Upper lobe of right lung (tissue), 1 donor: ENCODE results near the gene MEP1B. TPM values are rescaled to one million over a fixed set of nuclear protein-coding genes. Genes with fewer than 3 reads are reported as not detected.
"Not testable (repeated sequence)": the region's sequence is repeated elsewhere in the genome, so short reads cannot be mapped to it uniquely, and the experiment has no call there.

Experiments
- ATAC-seq: fragments of 200-7000 bp; cut with Tn5 transposase; one replicate; pipeline ENCODE4 v1.9.1; 2020; ENCODE audit warnings: mild to moderate bottlenecking, moderate library complexity
- DNase-seq: peaks from one replicate; pipeline ENCODE4 v3.0.0-alpha.2; 2020
- H3K27ac ChIP-seq: fragments of 200-600 bp; one replicate; pipeline ENCODE4 v1.8.0; 2022
- H3K27me3 ChIP-seq: fragments of 200-600 bp; one replicate; pipeline ENCODE4 v1.8.0; 2022; ENCODE audit warnings: mild to moderate bottlenecking
- H3K36me3 ChIP-seq: fragments of 200-600 bp; one replicate; pipeline ENCODE4 v1.8.0; 2022
- H3K4me1 ChIP-seq: fragments of 200-600 bp; one replicate; pipeline ENCODE4 v1.8.0; 2022
- H3K4me3 ChIP-seq: fragments of 200-600 bp; one replicate; pipeline ENCODE4 v1.8.0; 2022; ENCODE audit warnings: mild to moderate bottlenecking
- H3K9me3 ChIP-seq: fragments of 200-600 bp; one replicate; pipeline ENCODE4 v1.8.0; 2022
- intact Hi-C: fragments of 100-400 bp; cut with DNase I; formaldehyde crosslinking; loops from one replicate; pipeline ENCODE4 v1.11.0; 2022
- total RNA-seq: library from RNA; stranded (reverse); fragmentation: NEBNext Ultra II Directional; extraction: Animal tissue kit (Norgen Biotek cat#: 25700); gene quantifications from one replicate; pipeline ENCODE4 v1.2.1, GENCODE V29; 2021
- TF ChIP-seq, protein P1 (sequence below): fragments of 200-600 bp; IDR thresholded peaks from one replicate; pipeline ENCODE4 v1.8.0; 2022; ENCODE audit warnings: antibody characterized with exemption
- donor health status: DM: no; HTN: yes; CAD: no; lungs with severe emphysema.

The MEP1B gene
- total RNA-seq, 1 donor from 2014 or later: not detected

DNA sequence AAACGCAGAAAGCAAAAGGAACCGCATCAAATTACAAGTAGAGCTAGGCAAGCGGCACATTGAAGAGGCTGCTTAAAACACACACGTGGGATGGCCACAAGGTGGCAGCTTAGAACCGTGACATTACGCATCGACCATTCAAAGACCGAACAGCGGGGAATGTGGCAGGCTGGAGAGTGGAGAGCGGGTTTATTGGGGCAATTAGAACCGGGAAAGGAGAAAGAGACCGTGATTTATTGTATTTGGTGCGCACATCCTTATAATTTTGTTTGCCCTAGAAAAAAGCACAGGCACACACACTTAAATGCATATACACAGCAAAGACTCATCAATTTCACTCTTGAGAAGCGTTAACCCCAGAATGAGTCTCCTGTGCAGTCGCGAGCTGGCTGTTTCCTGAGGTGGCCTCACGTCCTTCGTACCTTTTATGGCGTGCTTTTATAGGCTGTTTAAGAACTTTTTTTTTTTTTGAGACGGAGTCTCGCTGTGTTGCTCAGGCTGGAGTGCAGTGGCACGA is 31.7 kb upstream of the MEP1B start:
- H3K27me3 ChIP-seq: no peaks in the 10 kb centered on the region
- ATAC-seq: peak; percentile 99
- H3K27ac ChIP-seq: no peak overlapping the region
- intact Hi-C loops: loop anchor here (5.0 kb wide), 1 partner anchor 394 kb away; no protein-coding TSS in a partner anchor
- TF ChIP-seq, protein P1, sequence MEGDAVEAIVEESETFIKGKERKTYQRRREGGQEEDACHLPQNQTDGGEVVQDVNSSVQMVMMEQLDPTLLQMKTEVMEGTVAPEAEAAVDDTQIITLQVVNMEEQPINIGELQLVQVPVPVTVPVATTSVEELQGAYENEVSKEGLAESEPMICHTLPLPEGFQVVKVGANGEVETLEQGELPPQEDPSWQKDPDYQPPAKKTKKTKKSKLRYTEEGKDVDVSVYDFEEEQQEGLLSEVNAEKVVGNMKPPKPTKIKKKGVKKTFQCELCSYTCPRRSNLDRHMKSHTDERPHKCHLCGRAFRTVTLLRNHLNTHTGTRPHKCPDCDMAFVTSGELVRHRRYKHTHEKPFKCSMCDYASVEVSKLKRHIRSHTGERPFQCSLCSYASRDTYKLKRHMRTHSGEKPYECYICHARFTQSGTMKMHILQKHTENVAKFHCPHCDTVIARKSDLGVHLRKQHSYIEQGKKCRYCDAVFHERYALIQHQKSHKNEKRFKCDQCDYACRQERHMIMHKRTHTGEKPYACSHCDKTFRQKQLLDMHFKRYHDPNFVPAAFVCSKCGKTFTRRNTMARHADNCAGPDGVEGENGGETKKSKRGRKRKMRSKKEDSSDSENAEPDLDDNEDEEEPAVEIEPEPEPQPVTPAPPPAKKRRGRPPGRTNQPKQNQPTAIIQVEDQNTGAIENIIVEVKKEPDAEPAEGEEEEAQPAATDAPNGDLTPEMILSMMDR: peak; percentile 83
- H3K4me3 ChIP-seq: peak overlapping the region; percentile 39
- peaks cover 3% of the 10 kb centered on the region for H3K4me1 ChIP-seq
- DNase-seq: peak; percentile 75
- no peaks in the 10 kb centered on the region for H3K9me3 ChIP-seq
- no peaks in the 10 kb centered on the region for H3K36me3 ChIP-seq

DNA sequence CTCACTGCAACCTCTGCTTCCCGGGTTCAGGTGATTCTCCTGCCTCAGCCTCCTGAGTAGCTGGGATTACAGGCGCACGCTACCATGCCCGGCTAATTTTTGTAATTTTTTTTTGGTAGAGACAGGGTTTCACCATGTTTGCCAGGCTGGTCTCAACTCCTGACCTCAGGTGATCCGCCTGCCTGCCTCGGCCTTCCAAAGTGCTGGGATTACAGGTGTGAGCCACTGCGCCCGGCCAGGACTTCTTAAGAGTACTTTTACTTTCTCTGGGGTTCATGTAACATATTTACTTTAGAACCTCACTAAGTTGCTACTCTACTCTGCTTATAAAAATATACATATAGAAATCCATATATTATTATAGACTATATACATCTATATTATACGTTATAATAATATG is 31.2 kb upstream of the MEP1B start:
- not testable (repeated sequence) for H3K4me1 ChIP-seq, H3K9me3 ChIP-seq, H3K27ac ChIP-seq, DNase-seq, H3K27me3 ChIP-seq, H3K36me3 ChIP-seq, ATAC-seq
- H3K4me3 ChIP-seq: peak overlapping the region; percentile 39
- intact Hi-C loops: loop anchor here (5.0 kb wide), 1 partner anchor 394 kb away; no protein-coding TSS in a partner anchor

DNA sequence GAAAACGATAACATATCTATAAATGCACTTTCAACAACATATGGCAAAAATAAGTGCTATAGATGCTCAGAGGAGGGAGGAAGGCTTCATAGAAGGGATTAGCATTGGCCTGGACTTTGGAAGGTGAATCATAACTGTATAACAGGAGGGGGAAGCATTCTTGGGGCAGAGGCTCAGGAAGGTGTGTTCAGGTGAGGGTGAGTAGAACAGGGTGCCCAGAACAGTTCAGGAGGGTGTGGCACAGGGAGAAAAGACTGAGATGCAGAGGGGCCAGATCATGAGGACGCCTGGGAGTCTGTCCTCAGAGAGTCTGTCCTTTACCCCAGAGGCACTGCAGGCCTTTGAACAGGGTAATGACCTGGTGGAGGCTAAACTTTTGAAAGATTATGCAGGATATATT is 29.3 kb upstream of the MEP1B start:
- Histone ChIP-seq H3K4me3 (no peak overlapping the region), H3K27me3 (no peaks in the 10 kb centered on the region), H3K36me3 (no peaks in the 10 kb centered on the region), H3K27ac (no peak overlapping the region), H3K4me1 (peaks cover 3% of the 10 kb centered on the region), H3K9me3 (no peaks in the 10 kb centered on the region)
- TF ChIP-seq, protein P1: no peak
- DNase-seq (no peak), ATAC-seq (no peak)
- intact Hi-C loops: no loop called here

DNA sequence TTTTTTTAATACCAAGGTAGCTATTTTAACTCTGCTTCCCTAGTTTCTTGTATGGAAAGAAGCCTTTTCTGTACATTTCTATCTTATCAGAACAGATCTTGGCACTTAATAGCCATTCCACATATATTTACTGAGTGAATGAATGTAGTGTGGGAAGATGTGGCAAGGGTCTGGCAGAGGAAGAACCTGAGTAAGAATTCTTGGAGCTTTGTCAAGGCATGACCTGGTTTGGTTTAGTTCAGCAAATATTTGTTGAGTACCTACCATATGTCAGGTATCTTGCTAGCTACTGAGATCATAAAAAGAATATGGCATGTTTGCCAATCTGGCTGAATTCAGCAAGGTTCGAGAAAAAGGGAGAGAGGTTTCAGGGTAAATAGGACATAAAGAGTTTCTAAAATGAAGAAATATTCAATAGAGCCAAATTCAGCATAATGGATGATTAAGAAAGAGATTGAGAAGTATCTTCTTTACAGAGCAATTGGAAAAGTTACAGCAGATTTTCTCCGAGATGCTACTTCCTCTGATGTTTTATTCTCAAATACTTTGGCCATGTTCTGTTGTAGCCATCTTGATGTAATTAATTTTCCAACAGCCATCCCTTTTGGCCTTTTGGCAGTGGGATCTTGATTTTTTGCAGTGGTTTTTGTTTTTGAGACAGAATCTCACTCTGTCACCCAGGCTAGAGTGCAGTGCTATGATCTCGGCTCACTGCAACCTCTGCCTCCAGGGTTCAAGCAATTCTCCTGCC is 21.7 kb upstream of the MEP1B start:
- Histone ChIP-seq H3K4me1 (no peaks in the 10 kb centered on the region), H3K4me3 (no peak overlapping the region), H3K36me3 (no peaks in the 10 kb centered on the region), H3K27ac (no peak overlapping the region), H3K9me3 (no peaks in the 10 kb centered on the region), H3K27me3 (no peaks in the 10 kb centered on the region)
- TF ChIP-seq, protein P1: no peak
- ATAC-seq (no peak), DNase-seq (no peak)
- intact Hi-C loops: no loop called here

DNA sequence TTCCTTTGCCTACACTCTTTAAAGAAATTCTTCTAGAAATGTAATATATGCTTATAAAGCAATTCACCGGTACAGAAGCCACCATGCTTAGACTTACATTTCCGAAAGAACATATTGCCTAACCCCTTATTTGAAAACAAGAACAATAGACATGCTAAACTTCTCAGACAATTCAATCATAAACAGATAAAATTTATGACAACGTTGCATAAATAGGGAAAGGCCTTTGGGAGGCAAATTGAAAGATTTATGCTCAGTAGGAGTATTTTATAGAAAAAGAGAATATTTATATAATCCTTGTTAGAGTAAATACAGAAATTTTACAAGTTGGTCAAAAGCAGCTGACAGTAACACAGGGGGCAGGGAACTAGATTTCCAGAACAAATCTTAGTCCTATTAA is 16.2 kb upstream of the MEP1B start:
- Histone ChIP-seq H3K4me1 (no peaks in the 10 kb centered on the region), H3K27me3 (no peaks in the 10 kb centered on the region), H3K27ac (no peak overlapping the region), H3K4me3 (no peak overlapping the region), H3K9me3 (no peaks in the 10 kb centered on the region), H3K36me3 (no peaks in the 10 kb centered on the region)
- DNase-seq (no peak), ATAC-seq (no peak)
- TF ChIP-seq, protein P1: no peak
- intact Hi-C loops: no loop called here

DNA sequence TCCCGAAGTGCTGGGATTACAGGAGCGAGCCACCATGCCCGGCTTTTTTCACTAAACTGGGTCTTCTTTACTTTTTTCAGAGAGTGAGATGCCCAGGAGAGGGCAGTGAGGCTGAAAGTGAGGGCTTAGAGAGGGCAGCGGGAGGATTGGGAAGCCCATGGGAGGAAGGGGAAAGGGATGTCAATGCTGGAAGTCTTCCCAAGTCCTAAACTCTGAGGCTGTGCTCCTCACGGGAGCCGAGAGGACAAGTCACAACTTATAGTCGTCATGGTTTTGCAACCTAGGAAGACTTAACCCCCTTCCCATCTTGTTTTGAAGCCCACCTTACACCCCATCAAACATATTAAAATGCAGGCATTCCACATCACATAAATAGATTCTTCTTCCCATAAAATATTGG is 15.1 kb upstream of the MEP1B start:
- H3K27ac ChIP-seq: no peak overlapping the region
- intact Hi-C loops: no loop called here
- no peaks in the 10 kb centered on the region for H3K27me3 ChIP-seq
- H3K9me3 ChIP-seq: no peaks in the 10 kb centered on the region
- no peaks in the 10 kb centered on the region for H3K4me1 ChIP-seq
- no peak for ATAC-seq
- H3K36me3 ChIP-seq: no peaks in the 10 kb centered on the region
- TF ChIP-seq, protein P1: no peak
- DNase-seq: no peak
- no peak overlapping the region for H3K4me3 ChIP-seq
